ENCODE measurements around the gene PDCD1.
"Not testable (repeated sequence)": the region's sequence is repeated elsewhere in the genome, so short reads cannot be mapped to it uniquely, and the experiment has no call there.

PDCD1 gene

DNA sequence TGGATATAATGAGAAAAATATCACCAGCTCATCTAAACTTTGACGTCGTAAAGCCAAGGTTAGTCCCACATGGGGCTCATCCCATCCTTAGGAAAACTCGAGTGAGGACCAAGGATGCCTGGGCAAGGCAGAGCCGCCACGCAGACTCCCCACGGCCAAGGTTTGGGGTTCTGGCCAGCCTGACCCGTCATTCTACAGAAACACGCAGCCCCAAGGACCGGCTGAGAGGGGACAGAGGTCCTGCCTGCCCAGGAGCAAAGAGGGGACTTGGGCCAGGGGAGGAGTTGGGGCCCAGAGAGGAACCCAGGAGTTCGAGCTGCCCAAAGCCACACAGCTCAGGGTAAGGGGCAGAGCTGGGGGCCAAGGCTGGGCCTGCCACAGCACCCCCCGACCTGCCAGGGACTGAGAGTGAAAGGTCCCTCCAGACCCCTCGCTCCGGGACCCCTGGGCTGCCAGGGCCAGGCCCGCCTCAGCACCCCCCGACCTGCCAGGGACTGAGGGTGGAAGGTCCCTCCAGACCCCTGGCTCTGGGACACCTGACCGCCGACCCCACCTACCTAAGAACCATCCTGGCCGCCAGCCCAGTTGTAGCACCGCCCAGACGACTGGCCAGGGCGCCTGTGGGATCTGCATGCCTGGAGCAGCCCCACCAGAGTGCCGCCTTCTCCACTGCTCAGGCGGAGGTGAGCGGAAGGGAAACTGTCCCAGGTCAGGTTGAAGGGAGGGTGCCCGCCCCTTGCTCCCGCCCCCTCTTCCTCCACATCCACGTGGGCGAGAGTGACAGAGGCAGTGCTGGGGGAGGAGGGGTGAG, at the start of gene PDCD1:
Gene PDCD1, minus strand, starts transcription at position 689 of the 811 bp plus-strand sequence. Its CDS starts 56 bp downstream, at position 633.
- no peak for DNase-seq

DNA sequence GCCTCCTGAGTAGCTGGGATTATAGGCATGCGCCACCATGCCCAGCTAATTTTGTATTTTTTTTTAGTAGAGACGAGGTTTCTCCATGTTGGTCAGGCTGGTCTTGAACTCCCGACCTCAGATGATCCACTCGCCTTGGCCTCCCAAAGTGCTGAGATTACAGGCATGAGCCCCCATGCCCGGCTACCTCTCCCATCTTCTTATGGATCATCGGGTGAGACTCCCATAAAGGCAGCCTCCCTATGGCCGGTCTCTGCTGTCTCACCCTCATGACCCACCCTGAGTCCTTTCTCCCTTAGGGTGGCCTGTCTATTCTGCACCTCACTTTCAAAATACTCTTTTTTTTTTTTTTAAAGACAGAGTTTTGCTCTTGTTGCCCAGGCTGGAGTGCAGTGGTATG, 49.1 kb upstream of the PDCD1 start:
- DNase-seq, result not testable (repeated sequence)

DNA sequence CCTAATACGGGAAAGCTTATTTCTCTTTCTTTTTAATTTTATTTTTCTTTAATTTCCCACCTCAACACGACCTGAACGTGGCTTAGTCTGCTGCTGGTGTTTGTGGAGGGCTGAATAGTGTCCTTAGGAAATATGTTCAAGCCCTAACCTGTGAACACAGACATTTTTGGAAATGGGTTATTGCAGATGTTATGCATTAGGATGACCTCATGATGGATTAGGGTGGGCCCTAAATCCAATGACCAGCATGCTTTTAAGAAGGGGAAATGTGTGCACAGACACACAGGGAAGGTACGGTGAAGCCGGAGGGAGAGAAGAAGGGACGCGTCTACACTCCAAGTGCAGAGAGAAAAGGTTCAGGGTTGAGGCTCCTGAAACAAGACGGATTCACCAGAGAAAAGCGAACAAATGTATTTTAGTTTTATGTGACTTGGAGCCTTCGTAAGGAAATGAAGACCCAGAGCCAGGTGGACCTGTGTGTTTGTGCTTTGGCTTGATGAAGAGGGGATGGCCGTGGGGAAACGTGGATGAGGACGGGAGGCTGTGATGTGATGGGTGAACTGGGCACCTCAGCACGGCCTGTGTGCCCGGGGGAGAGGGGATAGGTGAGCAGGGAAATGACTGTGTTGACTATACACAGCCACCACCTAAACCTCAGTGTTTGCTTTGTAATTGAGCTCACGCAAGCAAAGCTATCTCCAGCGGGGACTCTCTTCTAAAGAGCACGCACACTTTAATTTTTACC, 48.3 kb upstream of the PDCD1 start:
- DNase-seq, result no peak

- not testable (repeated sequence) for DNase-seq
These were observed 47.7 kb upstream of the PDCD1 start for GRCh38 chr2:241906378-241906770.

GRCh38 chr2:241905716-241906377, 47.2 kb upstream of the PDCD1 start:
- no peak for DNase-seq

GRCh38 chr2:241904791-241905710, 46.4 kb upstream of the PDCD1 start:
- DNase-seq, result no peak

DNA sequence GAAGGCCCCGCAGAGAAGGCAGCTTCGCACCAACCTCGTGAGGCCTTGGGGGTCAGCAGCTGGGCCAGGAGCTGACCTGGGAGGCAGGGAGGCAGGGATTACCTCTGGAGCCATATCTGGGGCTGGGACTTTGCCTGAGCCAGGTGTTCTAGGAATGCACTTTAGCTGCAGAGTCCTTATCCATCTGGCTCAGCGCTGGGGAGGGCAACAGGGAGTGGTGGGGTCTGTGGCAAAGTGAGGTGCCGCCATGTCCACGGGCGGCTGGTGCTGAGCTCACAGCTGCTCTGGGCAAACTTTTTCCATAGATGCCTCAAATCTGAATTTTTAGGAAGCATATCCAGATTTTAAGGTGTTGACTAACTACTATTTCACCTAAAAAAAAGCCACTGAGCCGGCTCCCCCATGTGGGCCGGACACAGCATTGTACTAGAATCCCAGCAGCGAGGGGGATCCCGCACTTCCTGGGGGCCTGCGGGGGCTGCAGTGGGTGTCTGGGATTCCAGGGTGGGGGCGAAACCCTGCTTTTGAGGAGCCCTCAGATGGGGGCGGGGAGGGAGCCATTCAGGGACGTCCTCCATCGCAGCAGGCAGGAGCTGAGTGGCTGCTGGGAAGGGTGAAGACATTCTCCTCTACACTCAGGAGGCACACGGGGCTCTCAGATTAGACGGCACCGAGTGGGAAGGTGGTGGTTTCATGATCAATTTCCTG, 45.5 kb upstream of the PDCD1 start:
- no peak for DNase-seq

- DNase-seq, result no peak
These were observed 44.7 kb upstream of the PDCD1 start for GRCh38 chr2:241903121-241904010.

DNA sequence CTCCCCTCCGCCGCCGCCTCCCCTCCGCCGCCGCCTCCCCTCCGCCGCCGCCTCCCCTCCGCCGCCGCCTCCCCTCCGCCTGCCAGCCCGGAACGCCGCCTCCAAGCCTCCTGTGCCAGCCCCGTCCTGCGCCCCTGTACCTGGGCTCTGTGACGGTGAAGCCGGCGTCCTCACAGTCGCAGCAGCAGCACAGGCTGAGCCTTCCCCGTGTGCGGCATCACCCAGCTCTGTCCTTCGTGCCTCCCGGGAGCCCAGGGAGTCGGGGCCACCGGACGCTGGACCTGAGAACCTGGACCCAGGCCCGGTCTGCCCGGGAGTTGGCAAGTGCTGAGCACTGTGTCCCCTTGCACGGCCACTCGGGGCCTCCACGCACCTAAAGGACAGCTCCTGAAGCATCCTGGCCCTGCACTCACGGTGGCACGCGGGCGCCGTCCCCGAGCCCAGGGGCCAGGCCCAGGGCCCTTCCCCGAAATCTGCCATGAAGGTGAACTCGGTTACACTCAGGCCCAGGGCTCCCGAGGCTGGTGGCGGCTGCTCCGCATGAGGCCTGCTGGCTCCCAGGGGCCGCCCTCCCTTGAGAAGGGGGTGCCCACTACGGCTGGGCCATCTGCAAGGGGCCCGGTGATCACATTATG, 43.8 kb upstream of the PDCD1 start:
- no peak for DNase-seq

GRCh38 chr2:241901500-241902351, 43.0 kb upstream of the PDCD1 start:
- DNase-seq, result no peak

DNA sequence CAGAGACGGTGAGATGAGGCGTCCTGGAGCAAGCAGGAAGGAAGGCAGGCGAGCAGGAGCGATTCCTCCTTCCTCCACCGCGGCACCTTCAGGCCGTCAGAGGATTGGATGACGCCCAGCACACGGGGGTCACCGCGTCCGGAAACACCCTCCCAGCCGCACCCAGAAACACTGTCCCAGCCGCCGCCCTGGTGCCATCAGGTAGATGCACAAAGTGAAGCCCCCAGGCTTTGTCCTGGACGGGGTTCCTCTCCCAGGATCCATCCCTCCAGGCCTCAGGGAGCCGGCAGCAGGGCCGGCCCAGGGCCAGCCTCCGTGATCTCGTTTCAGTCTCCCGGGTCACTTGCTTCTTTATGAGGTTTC, 42.3 kb upstream of the PDCD1 start:
- no peak for DNase-seq

GRCh38 chr2:241900251-241901017, 41.7 kb upstream of the PDCD1 start:
- no peak for DNase-seq

- no peak for DNase-seq
These were observed 40.0 kb upstream of the PDCD1 start for GRCh38 chr2:241898463-241899270.

GRCh38 chr2:241897231-241897916, 38.7 kb upstream of the PDCD1 start:
- no peak for DNase-seq

DNA sequence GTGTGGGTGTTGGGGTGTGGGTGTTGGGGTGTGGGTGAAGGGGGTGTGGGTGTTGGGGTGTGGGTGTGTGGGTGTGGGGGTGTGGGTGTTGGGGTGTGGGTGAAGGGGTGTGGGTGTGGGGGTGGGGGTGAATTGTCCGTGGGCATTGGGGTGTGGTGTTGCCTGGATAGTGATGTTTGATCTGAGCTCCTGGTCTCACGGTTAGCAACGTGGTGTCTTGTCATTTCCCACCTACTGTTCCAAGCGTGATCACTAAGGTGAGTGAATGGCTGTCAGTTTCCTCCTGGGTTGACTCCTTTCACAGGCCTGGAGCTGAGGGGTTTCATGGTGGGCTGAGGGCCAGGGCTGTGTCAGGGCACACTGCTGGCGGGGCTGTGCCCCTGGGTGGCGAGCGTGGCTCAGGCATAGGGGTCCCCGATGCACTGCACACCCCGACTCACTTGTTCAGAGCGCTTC, 38.1 kb upstream of the PDCD1 start:
- no peak for DNase-seq

DNA sequence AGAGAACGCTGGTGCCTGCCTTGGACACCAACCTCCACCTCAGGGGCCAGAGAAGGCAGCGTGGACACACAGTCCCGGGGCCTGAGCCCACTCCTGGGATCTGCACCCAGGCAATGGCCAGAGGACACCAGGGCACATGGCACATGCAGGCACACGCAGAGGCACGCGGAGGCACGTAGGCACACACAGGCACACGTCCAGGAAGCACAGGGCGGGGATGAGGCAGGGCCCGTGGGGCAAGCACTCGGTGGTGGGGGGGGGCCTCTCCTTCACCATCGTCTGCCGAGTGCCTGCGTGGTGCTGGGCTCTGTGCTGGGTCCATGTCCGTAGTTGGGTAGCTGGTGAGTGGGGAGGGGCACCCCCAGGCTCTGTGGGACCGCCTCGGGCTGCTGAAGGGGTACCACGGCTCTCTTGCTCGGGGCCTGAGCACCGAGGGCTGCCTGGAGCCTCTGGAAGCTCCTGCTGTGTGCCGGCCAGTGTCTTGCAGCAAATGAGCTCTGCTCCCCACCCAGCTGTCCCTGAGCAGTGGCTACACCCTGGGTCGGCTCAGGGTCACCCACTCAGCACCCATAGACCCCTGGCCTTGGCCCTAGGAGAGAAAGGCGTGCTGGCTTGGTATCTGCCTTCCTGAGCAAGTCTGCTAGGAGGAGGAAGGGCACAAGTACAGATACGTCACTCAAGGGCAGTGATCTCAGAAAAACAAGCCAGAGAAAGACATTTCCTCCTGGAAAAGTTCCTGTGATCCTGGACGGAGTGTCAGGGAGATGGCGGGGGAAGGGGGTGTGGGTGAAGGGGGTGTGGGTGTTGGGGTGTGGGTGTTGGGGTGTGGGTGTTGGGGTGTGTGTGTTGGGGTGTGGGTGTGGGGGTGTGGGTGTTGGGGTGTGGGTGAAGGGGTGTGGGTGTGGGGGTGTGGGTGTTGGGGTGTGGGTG, 37.3 kb upstream of the PDCD1 start:
- DNase-seq, result no peak

All from DMS 273 treated with DMSO at 0.1 percent for 48 hours (cell line).